H1 (cell line): ENCODE data around the gene CTSK. TPM values are rescaled to one million over a fixed set of nuclear protein-coding genes. Genes with fewer than 3 reads are reported as not detected.

Experiments
- CTCF ChIA-PET: fragments of 300-600 bp; sonication (Branson Sonifier 250); formaldehyde crosslinking; loops from one replicate; lab custom pipeline; 2021; ENCODE audit not compliant: partially characterized antibody; lab: Charles Lee
- POLR2A ChIA-PET: fragments of 300-600 bp; sonication (Branson Sonifier 250); formaldehyde crosslinking; loops from one replicate; lab custom pipeline; 2021; ENCODE audit warnings: inconsistent platforms; ENCODE audit not compliant: partially characterized antibody; lab: Charles Lee
- DNase-seq, 2 experiments: peaks; one replicate each; pipeline versions ENCODE4 v3.0.0 to v3.0.0-alpha.2; 2010 to 2022; ENCODE audit warnings: low spot score in 2 of 2, low read depth in 1 of 2, mixed read lengths in 1 of 2
- FAIRE-seq: peaks from 2 replicates; lab custom pipeline; 2011; peaks lifted over from hg19 to GRCh38; lab: Jason Lieb, UNC
- H2AFZ ChIP-seq: 2 replicates; pipeline ENCODE4 v1.8.1; 2012; ENCODE audit warnings: low read length, inconsistent platforms
- H2AK5ac ChIP-seq: 2 replicates; pipeline ENCODE4 v1.6.1; 2013; ENCODE audit warnings: low read depth, low read length
- H2BK120ac ChIP-seq: replicated peaks from 2 replicates; pipeline ENCODE3; 2013; ENCODE audit warnings: low read depth, low read length, inconsistent platforms
- H2BK12ac ChIP-seq: 2 replicates; pipeline ENCODE4 v1.6.1; 2013; ENCODE audit warnings: low read depth, low read length
- H2BK15ac ChIP-seq: 2 replicates; pipeline ENCODE4 v1.6.1; 2013; ENCODE audit warnings: low read length
- H2BK20ac ChIP-seq: 2 replicates; pipeline ENCODE4 v1.6.1; 2013; ENCODE audit warnings: low read length
- H2BK5ac ChIP-seq: 2 replicates; pipeline ENCODE4 v1.6.1; 2013; ENCODE audit warnings: low read depth, low read length
- H3K14ac ChIP-seq: 2 replicates; pipeline ENCODE4 v1.6.1; 2013; ENCODE audit warnings: inconsistent platforms; ENCODE audit not compliant: insufficient read length
- H3K18ac ChIP-seq: 2 replicates; pipeline ENCODE4 v1.6.1; 2013; ENCODE audit warnings: low read length; ENCODE audit errors: extremely low read depth
- H3K23ac ChIP-seq: 2 replicates; pipeline ENCODE4 v1.6.1; 2013; ENCODE audit warnings: inconsistent platforms; ENCODE audit not compliant: insufficient read length
- H3K23me2 ChIP-seq: 2 replicates; pipeline ENCODE4 v1.6.1; 2013; ENCODE audit warnings: low read depth, low read length
- H3K27ac ChIP-seq: 2 replicates; pipeline ENCODE4 v1.6.1; 2011; ENCODE audit warnings: low read depth, low read length, inconsistent platforms
- H3K27me3 ChIP-seq, 4 experiments: replicated peaks in 1 of 4; 1 replicate in 1 of 4; 2 replicates in 3 of 4; pipeline versions ENCODE4 v1.6.1 to v1.8.1; 2011 to 2013; ENCODE audit warnings: low read length in 3 of 4, mild to moderate bottlenecking in 3 of 4, inconsistent platforms in 2 of 4, mixed read lengths in 2 of 4, moderate library complexity in 1 of 4; ENCODE audit not compliant: control insufficient read depth in 3 of 4, insufficient read depth in 3 of 4; ENCODE audit errors: extremely low read depth in 1 of 4
- H3K36me3 ChIP-seq, 4 experiments: 2 replicates each; pipeline versions ENCODE4 v1.6.1 to v1.8.1; 2011 to 2013; ENCODE audit warnings: mild to moderate bottlenecking in 4 of 4, low read length in 3 of 4, moderate library complexity in 2 of 4, control low read depth in 1 of 4, inconsistent platforms in 1 of 4; ENCODE audit not compliant: insufficient read depth in 4 of 4, control insufficient read depth in 2 of 4
- H3K4ac ChIP-seq: replicated peaks from 2 replicates; pipeline ENCODE3; 2013; ENCODE audit warnings: low read length, low read depth, mixed read lengths, inconsistent platforms; ENCODE audit not compliant: insufficient read length
- H3K4me1 ChIP-seq, 4 experiments: replicated peaks in 1 of 4; 1 replicate in 1 of 4; 2 replicates in 3 of 4; pipeline versions ENCODE4 v1.6.1 to v1.8.1; 2011 to 2013; ENCODE audit warnings: low read length in 3 of 4, inconsistent platforms in 2 of 4, mixed read lengths in 1 of 4; ENCODE audit not compliant: insufficient read depth in 4 of 4, control insufficient read depth in 3 of 4
- H3K4me2 ChIP-seq, 2 experiments: 2 replicates each; pipeline versions ENCODE4 v1.6.1 to v1.8.1; 2011 to 2013; ENCODE audit warnings: low read depth in 2 of 2, low read length in 2 of 2, control low read depth in 1 of 2, inconsistent platforms in 1 of 2, mild to moderate bottlenecking in 1 of 2; ENCODE audit not compliant: insufficient read depth in 1 of 2
- H3K4me3 ChIP-seq, 4 experiments: fragments of 200-600, 300-600 bp in 1 of 4; sonication (generic), shearing (Covaris generic), sonication (Bioruptor Twin) in 1 of 4; 2 replicates each; pipeline versions ENCODE4 v1.5.1 to v1.8.1; 2011 to 2016; ENCODE audit warnings: low read length in 4 of 4, low read depth in 3 of 4, control low read depth in 2 of 4, inconsistent platforms in 2 of 4, mild to moderate bottlenecking in 2 of 4, mixed read lengths in 1 of 4, moderate library complexity in 1 of 4; ENCODE audit not compliant: insufficient read depth in 2 of 4; ENCODE audit errors: extremely low read depth in 1 of 4
- H3K56ac ChIP-seq: replicated peaks from 2 replicates; pipeline ENCODE3; 2013; ENCODE audit warnings: low read depth, mild to moderate bottlenecking, mixed read lengths, low read length, inconsistent platforms; ENCODE audit not compliant: insufficient read length
- H3K79me1 ChIP-seq: 2 replicates; pipeline ENCODE4 v1.6.1; 2013; ENCODE audit warnings: low read depth, low read length, control low read depth
- H3K79me2 ChIP-seq, 2 experiments: 2 replicates each; pipeline versions ENCODE4 v1.6.1 to v1.8.1; 2012 to 2013; ENCODE audit warnings: low read length in 2 of 2, mild to moderate bottlenecking in 2 of 2, inconsistent platforms in 1 of 2; ENCODE audit not compliant: insufficient read depth in 2 of 2, control insufficient read depth in 1 of 2
- H3K9ac ChIP-seq, 4 experiments: replicated peaks in 1 of 4; 1 replicate in 1 of 4; 2 replicates in 3 of 4; pipeline versions ENCODE4 v1.6.1 to v1.8.1; 2011 to 2013; ENCODE audit warnings: low read depth in 3 of 4, low read length in 3 of 4, control low read depth in 2 of 4, mild to moderate bottlenecking in 2 of 4, moderate library complexity in 2 of 4, inconsistent platforms in 1 of 4; ENCODE audit errors: extremely low read depth in 1 of 4
- H3K9me3 ChIP-seq, 2 experiments: 2 replicates each; pipeline versions ENCODE4 v1.6.1 to v1.8.1; 2012 to 2013; ENCODE audit warnings: mild to moderate bottlenecking in 2 of 2, moderate library complexity in 2 of 2, control low read depth in 1 of 2, inconsistent platforms in 1 of 2, low read depth in 1 of 2, low read length in 1 of 2, mixed read lengths in 1 of 2; ENCODE audit not compliant: insufficient read depth in 2 of 2
- H4K20me1 ChIP-seq, 2 experiments: replicated peaks in 1 of 2; 2 replicates each; pipeline versions ENCODE3 to v1.8.1; 2011 to 2013; ENCODE audit warnings: inconsistent platforms in 2 of 2, low read length in 2 of 2, mild to moderate bottlenecking in 1 of 2; ENCODE audit not compliant: insufficient read depth in 2 of 2, control insufficient read depth in 1 of 2
- H4K5ac ChIP-seq: 2 replicates; pipeline ENCODE4 v1.6.1; 2013; ENCODE audit warnings: low read length, low read depth, mixed read lengths, inconsistent platforms; ENCODE audit not compliant: insufficient read length
- H4K8ac ChIP-seq: 2 replicates; pipeline ENCODE4 v1.8.0; 2013; ENCODE audit warnings: mild to moderate bottlenecking, moderate library complexity, low read length, inconsistent platforms; ENCODE audit not compliant: insufficient read depth; ENCODE audit errors: extremely low read depth
- H4K91ac ChIP-seq: replicated peaks from 2 replicates; pipeline ENCODE3; 2013; ENCODE audit warnings: low read length, mixed read lengths, inconsistent platforms; ENCODE audit not compliant: insufficient read length
- ATF3 ChIP-seq: IDR thresholded peaks from 2 replicates; pipeline ENCODE4 v1.6.1; 2011; ENCODE audit warnings: low read depth, mild to moderate bottlenecking, low read length; ENCODE audit not compliant: insufficient read depth
- CBX5 ChIP-seq: fragments of 300-800, 300-1000 bp; sonication (generic); IDR thresholded peaks from 2 replicates; pipeline ENCODE4 v1.7.1; 2016; ENCODE audit warnings: antibody characterized with exemption, low read length, low read depth
- HDAC6 ChIP-seq: IDR thresholded peaks from one replicate; pipeline ENCODE4 v1.7.1; 2012; ENCODE audit warnings: low read depth, mild to moderate bottlenecking, inconsistent platforms, low read length, moderate library complexity
- JUN ChIP-seq: IDR thresholded peaks from 2 replicates; pipeline ENCODE4 v1.6.1; 2011; ENCODE audit warnings: low read depth, mild to moderate bottlenecking, improper control_type of control experiment, low read length
- JUND ChIP-seq: IDR thresholded peaks from 2 replicates; pipeline ENCODE4 v1.6.1; 2011; ENCODE audit warnings: mild to moderate bottlenecking, improper control_type of control experiment, low read length
- SIN3A ChIP-seq, 2 experiments: IDR thresholded peaks in 1 of 2; conservative IDR thresholded peaks in 1 of 2; 2 replicates each; pipeline ENCODE4 v1.6.1; 2011 to 2012; ENCODE audit warnings: low read length in 2 of 2, improper control_type of control experiment in 1 of 2, low read depth in 1 of 2, mild to moderate bottlenecking in 1 of 2
- SP1 ChIP-seq: IDR thresholded peaks from 2 replicates; pipeline ENCODE4 v1.6.1; 2011; ENCODE audit warnings: low read depth, low read length
- ZNF274 ChIP-seq: IDR thresholded peaks from 2 replicates; pipeline ENCODE4 v1.7.0; 2012; ENCODE audit warnings: low read length, borderline replicate concordance; ENCODE audit errors: extremely low read depth
- WGBS, 2 experiments: shearing (Covaris generic) in 1 of 2; methylation state at CpG; one replicate each; pipeline versions ENCODE4 v1.1.6 to v1.1.7; 2013 to 2015; ENCODE audit warnings: low lambda C conversion rate in 2 of 2, mixed read lengths in 2 of 2, inconsistent platforms in 1 of 2, low coverage in 1 of 2, missing lambda C conversion rate in 1 of 2; ENCODE audit not compliant: insufficient replicate concordance in 2 of 2, insufficient coverage in 1 of 2, insufficient read length in 1 of 2; ENCODE audit errors: extremely low coverage in 1 of 2, missing lambda C conversion rate in 1 of 2; 5-methylcytosine and 5-hydroxymethylcytosine counted together
- polyA plus RNA-seq, 7 experiments: library from polyadenylated mRNA; depleted of rRNA in 3 of 7; stranded (reverse) in 5 of 7; unstranded in 2 of 7; fragments of >200 nt in 5 of 7; fragments of 200-250 nt in 2 of 7; gene quantifications; 1 replicate in 5 of 7; 2 replicates in 1 of 7; 4 replicates in 1 of 7; pipeline versions ENCODE4 v1.2.1 to v1.2.3, GENCODE V29; 2011 to 2013; ENCODE audit warnings: missing spikeins in 2 of 7, mixed read lengths in 2 of 7
- total RNA-seq: library from RNA; stranded (reverse); fragmentation: NEBNext Ultra II Directional; extraction: Animal tissue kit (Norgen Biotek cat#: 25700); gene quantifications from 2 replicates; pipeline ENCODE4 v1.2.1, GENCODE V29; 2021

The CTSK gene
- total and polyA plus RNA-seq, 2 of the 8 experiments (the other 6 are each of a cell fraction or from before 2014, with no cell fraction given), result 2.7 to 4.2 TPM

GRCh38 chr1:150791585-150791984 is 16.5 kb downstream of the CTSK start:
- no peak for DNase-seq
- Histone ChIP-seq H3K27me3 (no peaks in the 10 kb centered on the region), H3K9ac (no peak overlapping the region), H3K4me1 (peaks cover 0 to 3% (median 0%) of the 10 kb centered on the region in 4 experiments; a peak in 1 of 7 replicates), H3K23ac (no peak overlapping the region), H4K20me1 (no peaks in the 10 kb centered on the region), H2BK5ac (no peak overlapping the region), H4K5ac (no peak overlapping the region), H3K27ac (no peak overlapping the region), H3K4me2 (no peak overlapping the region), H2BK12ac (no peak overlapping the region), H2BK120ac (no peak overlapping the region), H3K36me3 (no peaks in the 10 kb centered on the region; a peak in 1 of 8 replicates), H3K14ac (no peak overlapping the region), H3K79me1 (no peaks in the 10 kb centered on the region), H2BK20ac (no peak overlapping the region), H3K9me3 (no peaks in the 10 kb centered on the region), H2BK15ac (no peak overlapping the region), H3K18ac (no peak overlapping the region), H4K91ac (no peak overlapping the region), H3K79me2 (no peaks in the 10 kb centered on the region), H3K4ac (no peak overlapping the region), H3K4me3 (no peak overlapping the region), H3K56ac (no peak overlapping the region), H4K8ac (no peak overlapping the region), H3K23me2 (no peaks in the 10 kb centered on the region), H2AFZ (no peak overlapping the region), H2AK5ac (no peak overlapping the region)
- CTCF ChIA-PET, result no interaction called here
- TF ChIP-seq ATF3 (no peak), ZNF274 (no peak), JUN (no peak), HDAC6 (no peak), SIN3A (conservative IDR thresholded peaks at IDR 0.05 in 1 of 2, IDR thresholded peaks at IDR 0.05 in 1 of 2; ENCODE audit: low read depth in 1 of 2, low read length in 2 of 2) (no peak), CBX5 (no peak), JUND (no peak), SP1 (no peak)
- no peak for FAIRE-seq
- POLR2A ChIA-PET, result no interaction called here
- WGBS, 2 experiments, result 89 to 100% methylated on average over 2 to 4 of the region's 4 CpGs
